Central memory CD8-positive, alpha-beta T cell (primary cell): ENCODE data around the gene GARNL3.

Source experiments
- ATAC-seq: fragments of 150-1000 bp; cut with Tn5 transposase; replicated peaks from 2 replicates; pipeline ENCODE4 v1.10.0; 2022; ENCODE audit warnings: mild to moderate bottlenecking, moderate FRiP score, moderate number of reproducible peaks; ENCODE audit not compliant: poor library complexity, severe bottlenecking; ENCODE audit errors: extremely low read depth
- DNase-seq, 2 donors: peaks; one replicate each; pipeline ENCODE4 v3.0.0; 2021; ENCODE audit warnings: low spot score in 2 of 2
- H3K27ac Mint-ChIP-seq: one replicate; pipeline ENCODE4 v1.8.0; 2022; ENCODE audit warnings: low read depth, mild to moderate bottlenecking, moderate library complexity, mixed read lengths
- H3K27me3 Mint-ChIP-seq: one replicate; pipeline ENCODE4 v1.8.0; 2022; ENCODE audit warnings: mixed read lengths
- H3K36me3 Mint-ChIP-seq: one replicate; pipeline ENCODE4 v1.8.0; 2022; ENCODE audit warnings: mild to moderate bottlenecking, moderate library complexity, mixed read lengths; ENCODE audit not compliant: insufficient read depth
- H3K4me1 Mint-ChIP-seq: one replicate; pipeline ENCODE4 v1.8.0; 2022; ENCODE audit warnings: mixed read lengths
- H3K4me3 Mint-ChIP-seq: one replicate; pipeline ENCODE4 v1.8.0; 2022; ENCODE audit warnings: mild to moderate bottlenecking, moderate library complexity, mixed read lengths
- H3K9me3 Mint-ChIP-seq: one replicate; pipeline ENCODE4 v1.8.0; 2022; ENCODE audit warnings: mixed read lengths

GARNL3 gene

DNA sequence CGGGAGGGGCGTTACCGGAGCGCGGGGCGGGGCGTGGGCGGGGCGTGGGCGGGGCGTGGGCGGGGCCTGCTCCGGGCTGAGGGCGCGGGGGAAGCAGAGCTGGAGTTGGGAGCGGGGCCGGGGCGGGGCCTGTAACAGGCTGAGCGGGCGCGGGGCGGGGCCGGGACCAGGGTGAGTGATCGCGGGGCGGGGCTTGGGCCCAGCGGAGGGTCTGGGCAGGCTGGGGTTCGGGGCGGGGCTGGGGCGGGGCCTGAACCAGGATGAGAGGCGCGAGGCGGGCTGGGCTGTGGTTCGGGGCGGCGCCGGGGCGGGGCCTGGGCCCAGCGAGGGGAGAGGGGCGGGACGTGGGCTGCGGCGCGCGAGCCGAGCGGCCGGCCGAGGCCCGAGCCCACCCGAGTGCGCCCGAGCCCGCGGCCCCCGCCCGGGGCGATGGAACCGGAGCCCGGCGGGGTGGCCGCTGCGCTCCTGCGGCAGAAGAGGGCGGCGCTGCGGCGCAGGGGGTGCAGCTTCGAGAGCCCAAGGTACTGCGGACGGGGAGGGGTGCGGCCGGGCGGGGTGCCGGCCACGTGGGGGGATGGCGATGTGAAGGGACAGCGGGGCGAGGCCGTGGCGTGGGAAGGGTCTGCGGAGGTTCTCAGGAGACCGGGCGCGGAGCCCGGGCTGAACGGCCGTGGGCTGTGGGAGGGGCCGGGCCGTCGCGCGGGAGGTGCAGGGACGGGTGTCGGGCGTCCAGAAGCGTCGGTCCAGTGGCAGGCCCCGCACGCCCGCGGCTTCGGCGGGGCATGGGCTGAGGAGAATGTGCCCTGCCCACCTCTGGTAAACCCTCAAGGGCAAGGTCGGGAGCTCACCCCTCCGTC lies 39.5 kb upstream of the GARNL3 start:
- H3K36me3 Mint-ChIP-seq = peaks cover 27% of the 10 kb centered on the region
- H3K27me3 Mint-ChIP-seq = no peaks in the 10 kb centered on the region
- peak; percentile 69 to 71 for DNase-seq
- peak overlapping the region; percentile 97 for H3K27ac Mint-ChIP-seq
- peak overlapping the region; percentile 91 for H3K4me3 Mint-ChIP-seq
- peaks cover 28% of the 10 kb centered on the region for H3K4me1 Mint-ChIP-seq
- ATAC-seq = peak; percentile 71
- no peaks in the 10 kb centered on the region for H3K9me3 Mint-ChIP-seq

DNA sequence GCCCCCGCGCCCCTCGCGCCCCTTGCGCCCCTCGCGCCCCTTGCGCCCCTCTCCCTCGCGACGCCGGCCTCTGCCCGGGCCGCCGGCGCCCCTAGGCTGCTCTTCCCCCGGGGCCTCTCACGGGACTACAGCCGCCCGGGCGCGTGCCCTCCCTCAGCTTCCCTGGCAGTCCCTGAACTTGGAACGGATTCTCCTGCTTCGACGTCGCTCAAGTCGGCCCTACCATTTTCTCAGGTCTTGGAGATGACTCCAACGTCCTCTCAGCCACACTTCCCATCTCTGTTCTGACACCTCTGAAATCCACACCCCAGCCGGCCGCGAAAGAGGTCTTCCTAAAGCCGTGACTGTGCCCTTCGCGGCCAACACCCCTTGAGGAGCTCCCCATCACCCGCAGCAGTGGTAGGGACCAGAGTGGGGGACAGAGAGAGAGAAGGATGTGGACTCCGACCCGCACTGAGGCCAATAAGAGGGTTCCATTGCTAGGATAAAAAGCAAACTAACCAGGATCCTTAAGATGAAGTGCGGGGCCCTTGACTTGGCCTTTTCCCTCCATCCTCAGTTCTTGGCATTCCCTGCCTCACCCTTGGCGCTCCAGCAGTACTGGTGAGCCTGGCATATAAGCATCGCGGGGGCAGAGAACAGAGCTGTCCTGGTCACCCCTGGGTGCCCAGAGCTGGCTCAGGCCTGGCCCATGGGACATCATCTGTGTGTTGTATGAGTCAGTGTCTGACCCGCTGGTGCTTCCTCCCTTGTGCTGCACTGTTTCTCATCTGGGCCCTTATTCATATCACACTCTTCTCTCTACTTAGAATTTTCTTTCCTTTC lies 38.6 kb upstream of the GARNL3 start:
- Mint-ChIP-seq H3K9me3 (no peaks in the 10 kb centered on the region), H3K27me3 (no peaks in the 10 kb centered on the region), H3K4me3 (peak overlapping the region; percentile 91), H3K4me1 (peaks cover 28% of the 10 kb centered on the region), H3K36me3 (peaks cover 27% of the 10 kb centered on the region), H3K27ac (peak overlapping the region; percentile 97)
- DNase-seq (no peak), ATAC-seq (no peak)

DNA sequence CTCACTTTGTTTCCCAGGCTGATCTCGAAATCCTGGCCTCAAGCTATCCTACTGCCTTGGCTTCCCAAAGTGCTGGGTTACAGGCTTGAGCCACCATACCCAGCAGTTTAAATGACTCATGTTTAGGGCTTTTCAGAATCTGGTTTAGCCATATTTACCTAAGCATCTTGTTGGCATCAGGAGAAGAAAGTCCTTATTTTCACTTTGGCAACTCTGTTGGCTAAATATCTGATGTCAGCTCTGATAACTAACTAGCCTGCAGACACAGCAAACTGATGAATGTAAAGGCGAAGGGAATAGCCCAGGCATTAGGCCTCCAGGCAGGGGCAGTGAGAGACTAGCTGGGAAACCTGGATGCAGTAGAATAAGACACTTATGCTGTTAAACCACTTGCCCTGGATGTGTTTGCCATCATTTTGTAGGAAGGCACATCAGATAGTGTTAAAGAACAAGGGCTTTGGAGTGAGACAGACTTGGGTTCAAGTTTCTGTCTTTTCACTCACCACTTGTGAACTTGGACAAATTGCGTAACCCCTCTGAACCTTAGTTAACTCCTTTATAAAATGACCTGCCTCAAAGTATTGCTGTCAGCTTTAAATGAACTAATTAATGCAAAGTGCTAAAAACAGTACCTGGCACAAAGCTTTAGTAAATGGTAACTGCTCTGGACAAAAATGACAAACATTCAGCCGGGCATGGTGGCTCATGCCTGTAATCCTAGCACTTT lies 34.7 kb upstream of the GARNL3 start:
- no peak for ATAC-seq
- Mint-ChIP-seq H3K36me3 (peaks cover 16% of the 10 kb centered on the region), H3K4me3 (no peak overlapping the region), H3K27me3 (no peaks in the 10 kb centered on the region), H3K9me3 (no peaks in the 10 kb centered on the region), H3K27ac (no peak overlapping the region), H3K4me1 (peaks cover 11% of the 10 kb centered on the region)
- DNase-seq = no peak

DNA sequence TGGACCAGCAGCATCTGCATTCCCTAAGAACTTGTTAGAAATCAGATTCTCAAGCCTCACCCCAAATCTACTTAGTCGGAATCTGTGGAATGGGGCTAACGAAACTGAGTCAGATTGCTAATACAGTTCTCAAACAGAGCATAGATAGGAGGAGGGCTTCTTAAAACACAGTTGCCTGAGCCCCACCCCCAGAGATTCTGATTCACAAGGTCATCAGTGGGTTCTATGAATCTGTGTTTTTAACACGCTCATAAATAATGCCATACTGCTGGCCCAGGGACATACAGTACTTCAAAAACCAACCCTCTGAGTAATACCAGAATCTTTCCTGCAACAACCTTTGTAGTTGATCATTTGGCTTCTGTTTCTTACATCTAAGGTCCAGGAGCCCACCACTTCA lies 32.9 kb upstream of the GARNL3 start:
- H3K36me3 Mint-ChIP-seq = peaks cover 1% of the 10 kb centered on the region
- DNase-seq (no peak), ATAC-seq (no peak)
- peaks cover 1% of the 10 kb centered on the region for H3K4me1 Mint-ChIP-seq
- H3K27me3 Mint-ChIP-seq = no peaks in the 10 kb centered on the region
- no peak overlapping the region for H3K27ac Mint-ChIP-seq
- H3K9me3 Mint-ChIP-seq = no peaks in the 10 kb centered on the region
- H3K4me3 Mint-ChIP-seq = no peak overlapping the region

DNA sequence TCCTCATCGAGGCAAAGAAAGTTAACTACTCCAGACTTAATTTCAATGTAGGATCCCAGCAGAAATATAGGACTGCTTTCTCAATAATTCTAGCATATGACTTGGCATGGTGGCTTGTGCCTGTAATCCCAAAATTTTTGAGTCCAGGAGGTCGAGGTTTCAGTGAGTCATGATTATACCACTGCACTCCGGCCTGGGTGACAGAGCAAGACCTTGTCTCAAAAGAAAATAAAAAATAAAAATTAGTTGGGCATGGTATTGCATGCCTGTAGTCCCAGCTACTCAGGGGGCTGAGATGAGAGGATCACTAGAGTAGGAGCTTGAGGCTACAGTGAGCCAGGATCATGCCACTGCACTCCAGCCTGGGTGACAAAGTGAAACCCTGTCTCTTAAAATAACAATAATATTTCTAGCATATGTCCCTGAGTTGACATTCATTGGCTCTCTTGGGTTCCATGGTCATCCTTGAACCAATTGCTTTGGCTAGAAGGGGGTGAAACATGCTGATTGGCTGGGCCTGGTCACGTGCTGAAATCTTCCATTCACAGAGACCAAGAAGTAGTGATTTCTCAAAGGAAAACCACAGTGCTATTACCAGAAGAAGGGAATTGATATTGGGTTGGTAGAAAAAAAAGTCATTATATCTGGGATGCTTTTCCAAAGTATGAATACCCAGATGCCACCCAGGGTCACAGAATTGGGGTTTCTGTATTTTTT lies 31.6 kb upstream of the GARNL3 start:
- no peak for ATAC-seq
- Mint-ChIP-seq H3K27ac (no peak overlapping the region), H3K4me3 (no peak overlapping the region), H3K9me3 (no peaks in the 10 kb centered on the region), H3K36me3 (no peaks in the 10 kb centered on the region), H3K27me3 (no peaks in the 10 kb centered on the region), H3K4me1 (no peaks in the 10 kb centered on the region)
- DNase-seq = no peak

DNA sequence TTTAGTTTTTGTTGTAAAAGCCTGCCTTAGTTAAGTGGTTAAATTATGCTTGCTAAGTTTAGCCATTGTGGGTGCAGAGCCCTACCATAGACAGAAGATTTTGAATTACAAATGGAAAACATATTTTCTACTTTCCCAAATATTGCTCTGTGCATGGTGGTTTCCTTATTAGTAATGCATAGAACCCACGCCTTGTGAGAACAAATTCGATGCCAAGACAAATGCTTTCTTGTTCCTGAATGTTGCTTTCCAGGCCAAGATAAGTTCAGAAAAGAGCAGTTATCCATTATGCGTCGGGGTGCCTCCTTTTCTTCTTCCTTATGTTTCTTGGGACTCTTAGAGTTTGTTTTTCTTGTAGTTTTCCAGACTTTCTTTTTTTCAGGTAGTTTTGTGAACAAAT lies 31.0 kb upstream of the GARNL3 start:
- Mint-ChIP-seq H3K9me3 (no peaks in the 10 kb centered on the region), H3K4me1 (no peaks in the 10 kb centered on the region), H3K4me3 (no peak overlapping the region), H3K27me3 (no peaks in the 10 kb centered on the region), H3K27ac (no peak overlapping the region), H3K36me3 (no peaks in the 10 kb centered on the region)
- ATAC-seq = no peak
- DNase-seq = no peak

DNA sequence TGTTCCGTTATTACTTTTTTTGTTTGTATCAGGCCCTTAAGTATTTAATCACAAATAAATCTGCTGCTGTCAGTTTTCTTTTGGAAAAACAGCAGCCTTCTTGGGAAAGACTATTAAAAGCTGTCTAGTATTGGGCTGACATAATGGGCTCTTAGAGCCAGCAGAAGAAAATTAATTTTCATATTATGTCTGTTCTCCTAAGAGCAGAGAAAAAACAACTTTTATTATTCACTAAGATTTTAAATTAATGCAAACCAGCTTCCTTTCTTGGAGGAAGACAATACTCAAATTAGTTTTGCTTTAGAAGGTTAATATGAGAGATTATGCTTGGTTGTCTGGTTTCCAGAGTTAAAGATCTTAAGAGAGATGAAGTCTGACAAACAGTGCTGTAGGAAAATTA lies 30.6 kb upstream of the GARNL3 start:
- H3K27ac Mint-ChIP-seq = no peak overlapping the region

DNA sequence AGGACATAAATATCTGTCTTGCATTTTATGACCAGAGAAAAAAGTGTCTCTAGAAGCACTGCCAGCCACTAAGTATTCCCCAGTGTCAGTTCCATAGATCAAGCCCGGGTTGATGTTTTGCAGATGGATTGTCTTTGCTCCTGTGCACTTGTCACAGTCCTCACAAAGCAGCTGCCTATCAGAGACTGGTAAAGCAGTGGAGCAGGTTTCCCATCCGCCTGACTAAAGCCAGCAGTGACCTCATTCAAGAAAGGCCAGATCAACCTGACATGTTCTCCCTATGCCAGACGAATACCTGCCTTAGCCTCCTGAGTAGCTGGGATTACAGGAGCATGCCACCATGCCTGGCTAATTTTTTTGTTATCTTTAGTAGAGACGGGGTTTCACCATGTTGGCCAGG lies 26.8 kb upstream of the GARNL3 start:
- DNase-seq (no peak), ATAC-seq (no peak)
- Mint-ChIP-seq H3K4me3 (no peak overlapping the region), H3K27me3 (no peaks in the 10 kb centered on the region), H3K36me3 (no peaks in the 10 kb centered on the region), H3K9me3 (no peaks in the 10 kb centered on the region), H3K4me1 (no peaks in the 10 kb centered on the region), H3K27ac (no peak overlapping the region)

More for the DNA sequence above, 30.6 kb upstream of the GARNL3 start:
- DNase-seq (no peak), ATAC-seq (no peak)
- no peaks in the 10 kb centered on the region for H3K9me3 Mint-ChIP-seq
- H3K4me1 Mint-ChIP-seq = no peaks in the 10 kb centered on the region
- no peak overlapping the region for H3K4me3 Mint-ChIP-seq
- H3K27me3 Mint-ChIP-seq = no peaks in the 10 kb centered on the region
- H3K36me3 Mint-ChIP-seq = no peaks in the 10 kb centered on the region

DNA sequence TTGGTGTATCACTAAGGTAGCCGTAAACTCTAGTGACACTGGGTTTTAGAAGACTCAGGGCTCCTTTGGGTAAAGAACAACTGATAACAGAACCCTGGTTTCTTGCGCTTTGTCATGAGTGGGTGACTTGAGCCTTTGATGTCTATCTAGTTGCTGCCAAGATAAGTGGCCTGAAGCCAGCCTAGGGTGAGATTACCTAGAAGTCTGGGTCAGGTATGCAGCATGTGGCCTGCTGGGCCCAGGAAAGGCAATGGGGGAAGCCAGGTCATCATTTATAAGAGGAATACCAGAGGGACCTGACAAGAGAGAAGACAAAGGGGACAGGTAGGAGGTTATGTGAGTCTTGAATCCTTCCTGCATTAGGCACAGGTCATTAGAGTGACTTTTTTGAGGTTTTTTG lies 23.2 kb upstream of the GARNL3 start:
- no peak for DNase-seq
- ATAC-seq = no peak
- no peaks in the 10 kb centered on the region for H3K27me3 Mint-ChIP-seq
- no peaks in the 10 kb centered on the region for H3K9me3 Mint-ChIP-seq
- H3K27ac Mint-ChIP-seq = no peak overlapping the region
- H3K4me1 Mint-ChIP-seq = peaks cover 13% of the 10 kb centered on the region
- H3K36me3 Mint-ChIP-seq = no peaks in the 10 kb centered on the region
- H3K4me3 Mint-ChIP-seq = no peak overlapping the region

DNA sequence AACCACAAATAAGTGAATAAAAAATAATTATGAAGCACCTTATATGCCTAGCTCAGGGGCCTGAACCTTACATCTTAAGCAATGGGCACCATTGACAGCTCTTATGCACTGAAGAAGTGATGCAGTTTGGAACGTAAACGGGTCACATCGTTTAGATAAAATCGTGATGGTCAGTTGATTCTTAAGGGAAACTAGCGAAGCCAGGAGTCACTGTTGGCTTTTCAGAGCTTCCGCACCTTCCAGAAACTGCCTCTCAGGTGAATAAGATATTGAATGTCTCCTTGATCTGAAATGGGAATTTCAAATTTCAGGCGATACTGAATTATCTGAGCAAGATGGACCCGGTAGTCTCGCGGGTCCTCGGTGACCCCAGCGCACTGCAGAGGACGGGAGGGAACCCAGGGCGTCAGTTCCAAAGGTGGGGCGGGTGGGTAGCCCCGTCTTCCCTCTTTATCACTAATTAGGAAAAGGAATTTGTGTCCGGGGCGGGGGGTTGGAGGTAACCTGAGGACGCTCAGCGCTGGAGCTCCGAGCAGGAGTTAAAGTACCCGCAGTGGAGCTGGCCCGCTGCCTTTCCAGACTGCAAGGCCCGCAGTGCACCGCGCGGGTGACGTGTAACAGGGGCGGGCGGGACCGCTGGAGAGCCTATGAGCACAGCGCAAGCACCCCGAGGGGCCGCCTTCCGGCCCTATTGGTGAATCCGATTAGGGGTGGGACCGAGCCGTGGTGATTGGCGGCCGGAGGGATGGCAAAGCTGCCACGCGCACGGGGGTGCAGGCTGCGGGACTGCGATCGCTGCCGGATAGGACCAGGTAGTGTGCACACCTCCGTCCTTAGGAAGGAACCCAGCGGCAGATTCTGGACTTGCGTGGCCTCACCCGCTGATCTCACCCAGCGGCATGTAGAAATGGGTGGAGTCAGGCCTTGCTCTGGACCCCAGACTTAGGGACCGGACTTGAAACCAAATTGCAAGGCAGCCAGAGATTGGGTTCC lies 19.7 kb upstream of the GARNL3 start:
- no peaks in the 10 kb centered on the region for H3K9me3 Mint-ChIP-seq
- peak; percentile 100 for ATAC-seq
- H3K27ac Mint-ChIP-seq = no peak overlapping the region
- DNase-seq = peak; percentile 88 to 90
- H3K27me3 Mint-ChIP-seq = no peaks in the 10 kb centered on the region
- peaks cover 13% of the 10 kb centered on the region for H3K4me1 Mint-ChIP-seq
- peak overlapping the region; percentile 81 for H3K4me3 Mint-ChIP-seq
- H3K36me3 Mint-ChIP-seq = no peaks in the 10 kb centered on the region

DNA sequence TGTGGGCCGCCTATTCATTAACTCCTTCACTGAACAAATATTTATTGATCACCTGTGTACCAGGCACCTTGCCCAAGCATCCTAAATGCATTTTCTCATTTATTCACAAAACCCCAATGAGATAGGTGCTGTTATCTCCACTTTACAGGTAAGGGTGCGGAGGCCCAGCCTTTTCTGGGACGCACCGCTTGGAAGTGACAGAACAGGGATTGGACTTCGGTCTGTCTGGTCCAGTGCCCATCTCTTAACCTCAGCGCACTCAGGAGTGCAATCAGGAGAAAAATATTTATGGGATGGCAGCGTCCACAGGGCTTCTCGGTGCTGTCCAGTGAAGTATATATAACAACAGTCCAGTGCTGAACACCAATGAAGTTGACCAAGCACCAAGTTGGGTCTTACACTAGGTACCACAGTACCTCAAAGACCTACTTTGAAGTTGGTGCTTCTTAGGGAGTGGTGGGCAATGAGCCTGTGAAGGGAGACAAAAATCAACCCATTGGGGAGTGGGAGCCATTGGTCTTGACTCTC lies 18.9 kb upstream of the GARNL3 start:
- Mint-ChIP-seq H3K4me3 (peak overlapping the region; percentile 81), H3K36me3 (no peaks in the 10 kb centered on the region), H3K4me1 (peaks cover 13% of the 10 kb centered on the region), H3K27ac (no peak overlapping the region), H3K27me3 (no peaks in the 10 kb centered on the region), H3K9me3 (no peaks in the 10 kb centered on the region)
- DNase-seq = no peak
- no peak for ATAC-seq
